ENCODE results near the gene TSSC4. TPM values are rescaled to one million over a fixed set of nuclear protein-coding genes. Genes with fewer than 3 reads are reported as not detected.
A peak's percentile ranks its signal among the peaks of the same experiment; 100 is the strongest.
"Not testable (repeated sequence)": the region's sequence is repeated elsewhere in the genome, so short reads cannot be mapped to it uniquely, and the experiment has no call there.

The TSSC4 gene
- total and polyA plus RNA-seq, 2 of the 13 experiments (the other 11 are each of a cell fraction or from before 2014, with no cell fraction given), result 16.2 to 58.6 TPM

GRCh38 chr11:2357246-2357645 lies 43.3 kb upstream of the TSSC4 start (continued):
- no peak for TF ChIP-seq JARID2 (CRISPR knock-in tag; IDR thresholded peaks at IDR 0.05; ENCODE audit: insufficient replicate concordance)
- TF ChIP-seq GFI1 (CRISPR knock-in tag; IDR thresholded peaks at IDR 0.05; ENCODE audit: borderline replicate concordance), result no peak
- TF ChIP-seq ELF1 (CRISPR knock-in tag; IDR thresholded peaks at IDR 0.05), result no peak
- no peak for TF ChIP-seq HOXA7 (CRISPR knock-in tag; IDR thresholded peaks at IDR 0.05)

DNA sequence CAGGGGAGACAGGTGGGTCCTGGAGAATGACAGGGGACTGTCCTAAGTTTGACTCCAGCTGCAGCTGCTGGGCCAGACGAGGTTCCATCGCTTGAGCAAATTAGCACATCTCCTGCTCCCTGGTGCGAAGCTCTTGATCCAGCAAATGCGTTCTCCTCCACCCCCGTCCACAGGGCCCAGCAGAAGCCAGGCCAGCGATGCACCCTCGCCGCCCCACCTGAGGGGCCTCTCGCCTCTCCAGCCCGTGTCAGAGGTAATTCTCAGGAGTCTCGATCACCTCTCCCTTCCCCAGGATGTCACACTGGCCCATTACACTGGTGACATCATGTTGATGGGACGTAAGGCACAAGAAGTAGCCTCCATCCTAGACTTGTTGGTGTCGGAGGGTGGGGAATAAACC lies 42.9 kb upstream of the TSSC4 start:
- 5% methylated on average over 7 of the region's 13 CpGs for WGBS (ENCODE audit: low lambda C conversion rate)
- H3K9ac ChIP-seq (ENCODE audit: insufficient read depth, low read depth, low read length); in situ Hi-C loops (cut with HindIII; ENCODE audit: extremely low pct_ligation_motif_present, low pct_unique_long_range_greater_than_20kb); BruUV-seq (replicated peaks); ATAC-seq; H2AFZ ChIP-seq (ENCODE audit: low read length); H3K4me3 ChIP-seq (replicated peaks in 1 of 3; ENCODE audit: insufficient read depth in 1 of 3, low read depth in 2 of 3, low read length in 3 of 3); H3K9me3 ChIP-seq (ENCODE audit: low read length); intact Hi-C loops (cut with micrococcal nuclease; ENCODE audit: unreplicated experiment); DNase-seq (ENCODE audit: low spot score); H3K4me2 ChIP-seq (ENCODE audit: low read depth, low read length); CTCF ChIA-PET (ENCODE audit: low intra/inter-chr PET ratio, low total read pairs); H3K79me2 ChIP-seq (ENCODE audit: insufficient read depth, low read length); H3K36me3 ChIP-seq (replicated peaks in 1 of 2; ENCODE audit: control insufficient read depth in 1 of 2, insufficient read depth in 2 of 2, low read length in 2 of 2); FAIRE-seq; H3K27ac ChIP-seq (ENCODE audit: extremely low read length, insufficient read depth, low read length); H3K4me1 ChIP-seq (ENCODE audit: insufficient read depth, low read length); POLR2A ChIA-PET; H4K20me1 ChIP-seq (ENCODE audit: insufficient read depth, low read length): not testable (repeated sequence)
- H3K27me3 ChIP-seq (ENCODE audit: control insufficient read depth in 1 of 2, insufficient read depth in 2 of 2, low read length in 2 of 2), result peaks cover 12 to 74% of the 10 kb centered on the region in 2 experiments

DNA sequence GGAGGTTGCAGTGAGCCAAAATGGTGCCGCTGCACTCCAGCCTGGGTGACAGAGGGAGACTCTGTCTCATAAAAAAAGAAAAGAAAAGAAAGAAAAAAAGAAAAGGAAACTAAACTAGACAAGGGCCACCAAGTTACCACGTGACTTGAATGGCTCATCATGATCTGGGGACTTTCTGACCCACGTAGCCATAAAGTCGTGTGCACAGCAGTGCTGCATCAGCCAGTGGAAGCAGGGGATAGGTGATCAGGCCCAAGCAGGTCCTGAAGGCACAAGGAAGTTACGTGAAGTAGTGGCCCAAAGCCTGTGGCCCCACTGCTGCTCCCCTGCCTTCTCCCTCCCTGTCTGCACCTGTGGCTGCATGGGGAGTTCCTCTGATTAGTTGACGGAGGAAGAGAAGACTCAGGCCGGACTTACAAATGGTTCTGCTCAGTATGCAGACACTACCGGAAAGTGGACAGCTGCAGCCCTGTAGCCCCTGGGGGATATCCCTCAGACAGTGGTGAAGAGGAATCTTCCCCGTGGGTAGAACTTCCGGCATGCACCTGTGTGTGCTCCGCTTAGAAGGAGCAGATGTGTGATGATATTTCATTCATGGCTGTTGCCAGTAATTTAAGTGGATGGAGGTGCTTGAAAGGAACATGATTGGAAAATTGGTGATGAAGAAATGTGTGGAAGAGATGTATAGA lies 41.7 kb upstream of the TSSC4 start:
- Histone ChIP-seq H3K4me2 (ENCODE audit: low read depth, low read length) (no peak overlapping the region), H3K9ac (ENCODE audit: insufficient read depth, low read depth, low read length) (no peak overlapping the region), H3K4me1 (ENCODE audit: insufficient read depth, low read length) (no peaks in the 10 kb centered on the region), H3K79me2 (ENCODE audit: insufficient read depth, low read length) (no peaks in the 10 kb centered on the region), H3K27me3 (ENCODE audit: control insufficient read depth in 1 of 2, insufficient read depth in 2 of 2, low read length in 2 of 2) (peaks cover 14 to 75% of the 10 kb centered on the region in 2 experiments), H2AFZ (ENCODE audit: low read length) (no peak overlapping the region), H3K36me3 (replicated peaks in 1 of 2; ENCODE audit: control insufficient read depth in 1 of 2, insufficient read depth in 2 of 2, low read length in 2 of 2) (no peaks in the 10 kb centered on the region), H3K9me3 (ENCODE audit: low read length) (no peaks in the 10 kb centered on the region), H3K27ac (ENCODE audit: extremely low read length, insufficient read depth, low read length) (no peak overlapping the region), H4K20me1 (ENCODE audit: insufficient read depth, low read length) (no peaks in the 10 kb centered on the region), H3K4me3 (replicated peaks in 1 of 3; ENCODE audit: insufficient read depth in 1 of 3, low read depth in 2 of 3, low read length in 3 of 3) (no peak overlapping the region)
- intact Hi-C loops (cut with micrococcal nuclease; ENCODE audit: unreplicated experiment), result no loop called here
- 19% methylated on average over 10 of the region's 11 CpGs for WGBS (ENCODE audit: low lambda C conversion rate)
- ATAC-seq (no peak), FAIRE-seq (no peak), DNase-seq (ENCODE audit: low spot score) (no peak)
- CTCF ChIA-PET (ENCODE audit: low intra/inter-chr PET ratio, low total read pairs), result no interaction called here
- in situ Hi-C loops (cut with HindIII; ENCODE audit: extremely low pct_ligation_motif_present, low pct_unique_long_range_greater_than_20kb), result no loop called here
- TF ChIP-seq, protein P1, sequence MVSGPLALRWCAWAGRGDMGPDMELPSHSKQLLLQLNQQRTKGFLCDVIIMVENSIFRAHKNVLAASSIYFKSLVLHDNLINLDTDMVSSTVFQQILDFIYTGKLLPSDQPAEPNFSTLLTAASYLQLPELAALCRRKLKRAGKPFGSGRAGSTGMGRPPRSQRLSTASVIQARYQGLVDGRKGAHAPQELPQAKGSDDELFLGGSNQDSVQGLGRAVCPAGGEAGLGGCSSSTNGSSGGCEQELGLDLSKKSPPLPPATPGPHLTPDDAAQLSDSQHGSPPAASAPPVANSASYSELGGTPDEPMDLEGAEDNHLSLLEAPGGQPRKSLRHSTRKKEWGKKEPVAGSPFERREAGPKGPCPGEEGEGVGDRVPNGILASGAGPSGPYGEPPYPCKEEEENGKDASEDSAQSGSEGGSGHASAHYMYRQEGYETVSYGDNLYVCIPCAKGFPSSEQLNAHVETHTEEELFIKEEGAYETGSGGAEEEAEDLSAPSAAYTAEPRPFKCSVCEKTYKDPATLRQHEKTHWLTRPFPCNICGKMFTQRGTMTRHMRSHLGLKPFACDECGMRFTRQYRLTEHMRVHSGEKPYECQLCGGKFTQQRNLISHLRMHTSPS (CRISPR knock-in tag; IDR thresholded peaks at IDR 0.05; ENCODE audit: low read depth), result no peak
- peak; percentile 38; the same call in 1 of the 2 replicates for TF ChIP-seq RAD51 (IDR thresholded peaks at IDR 0.05; ENCODE audit: borderline replicate concordance)
- TF ChIP-seq, protein P2, sequence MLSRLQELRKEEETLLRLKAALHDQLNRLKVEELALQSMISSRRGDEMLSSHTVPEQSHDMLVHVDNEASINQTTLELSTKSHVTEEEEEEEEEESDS (CRISPR knock-in tag; IDR thresholded peaks at IDR 0.05; ENCODE audit: borderline replicate concordance), result no peak
- TF ChIP-seq, protein P3, sequence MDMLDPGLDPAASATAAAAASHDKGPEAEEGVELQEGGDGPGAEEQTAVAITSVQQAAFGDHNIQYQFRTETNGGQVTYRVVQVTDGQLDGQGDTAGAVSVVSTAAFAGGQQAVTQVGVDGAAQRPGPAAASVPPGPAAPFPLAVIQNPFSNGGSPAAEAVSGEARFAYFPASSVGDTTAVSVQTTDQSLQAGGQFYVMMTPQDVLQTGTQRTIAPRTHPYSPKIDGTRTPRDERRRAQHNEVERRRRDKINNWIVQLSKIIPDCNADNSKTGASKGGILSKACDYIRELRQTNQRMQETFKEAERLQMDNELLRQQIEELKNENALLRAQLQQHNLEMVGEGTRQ (IDR thresholded peaks at IDR 0.05; ENCODE audit: low read depth, low read length), result peak; percentile 31; the same call in 1 of the 2 replicates
- TF ChIP-seq, protein P3 (CRISPR knock-in tag; IDR thresholded peaks at IDR 0.05; ENCODE audit: borderline replicate concordance), result no peak
- no TSS peak for BruUV-seq (replicated peaks)
- POLR2A ChIA-PET, result no interaction called here

Measured in HepG2 (cell line).